Measurements from ENCODE around the gene SEMA3E.
A peak's percentile ranks its signal among the peaks of the same experiment; 100 is the strongest.
"Not testable (repeated sequence)": the region's sequence is repeated elsewhere in the genome, so short reads cannot be mapped to it uniquely, and the experiment has no call there.

Gene SEMA3E

DNA sequence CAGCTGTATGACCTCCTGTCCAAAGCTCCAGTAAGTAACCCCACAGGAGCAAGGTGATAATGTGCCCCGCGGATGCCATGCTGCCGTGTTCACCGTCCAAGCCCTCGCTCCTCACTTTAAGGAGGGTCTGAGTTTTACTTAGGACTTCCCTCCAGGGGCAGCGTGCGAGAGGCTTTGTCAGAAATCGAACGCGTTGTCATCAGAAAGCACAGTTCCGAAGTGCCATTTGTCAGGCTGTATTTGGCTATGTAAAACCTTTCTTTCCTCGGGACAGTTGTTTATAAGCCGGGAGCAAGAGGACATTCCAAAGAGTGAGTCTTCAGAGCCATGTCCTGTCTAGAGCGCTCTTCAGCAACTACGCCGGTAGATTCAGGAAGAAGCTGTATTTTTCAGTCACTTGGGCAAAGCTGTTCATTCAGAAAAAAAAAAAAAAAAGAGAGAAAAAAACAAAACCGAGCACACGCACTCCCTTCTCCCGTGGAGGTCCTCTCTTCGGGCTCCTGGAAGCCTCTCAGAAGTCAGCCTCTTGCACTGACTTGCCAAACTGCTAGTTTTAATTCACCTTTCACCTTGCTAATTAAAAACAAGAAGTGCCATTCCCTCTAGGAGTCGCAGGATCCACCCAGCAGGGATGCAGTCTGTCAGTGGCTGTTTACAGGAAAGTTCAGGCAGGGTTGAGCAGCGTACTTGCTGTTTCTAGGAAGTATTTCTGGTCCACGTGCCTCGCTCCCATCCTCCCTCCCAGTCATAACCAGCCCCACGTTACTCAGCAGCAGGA, at the start of gene SEMA3E:
TSS of gene SEMA3E (minus strand) at position 676 of the 778 bp plus-strand sequence.
- DNase-seq (ENCODE audit: low spot score): peak; percentile 54

GRCh38 chr7:83697804-83698530, 49.0 kb upstream of the SEMA3E start:
- no peak for DNase-seq (ENCODE audit: low spot score)

- DNase-seq (ENCODE audit: low spot score): no peak
Measured at GRCh38 chr7:83696101-83696500, 47.2 kb upstream of the SEMA3E start.

DNA sequence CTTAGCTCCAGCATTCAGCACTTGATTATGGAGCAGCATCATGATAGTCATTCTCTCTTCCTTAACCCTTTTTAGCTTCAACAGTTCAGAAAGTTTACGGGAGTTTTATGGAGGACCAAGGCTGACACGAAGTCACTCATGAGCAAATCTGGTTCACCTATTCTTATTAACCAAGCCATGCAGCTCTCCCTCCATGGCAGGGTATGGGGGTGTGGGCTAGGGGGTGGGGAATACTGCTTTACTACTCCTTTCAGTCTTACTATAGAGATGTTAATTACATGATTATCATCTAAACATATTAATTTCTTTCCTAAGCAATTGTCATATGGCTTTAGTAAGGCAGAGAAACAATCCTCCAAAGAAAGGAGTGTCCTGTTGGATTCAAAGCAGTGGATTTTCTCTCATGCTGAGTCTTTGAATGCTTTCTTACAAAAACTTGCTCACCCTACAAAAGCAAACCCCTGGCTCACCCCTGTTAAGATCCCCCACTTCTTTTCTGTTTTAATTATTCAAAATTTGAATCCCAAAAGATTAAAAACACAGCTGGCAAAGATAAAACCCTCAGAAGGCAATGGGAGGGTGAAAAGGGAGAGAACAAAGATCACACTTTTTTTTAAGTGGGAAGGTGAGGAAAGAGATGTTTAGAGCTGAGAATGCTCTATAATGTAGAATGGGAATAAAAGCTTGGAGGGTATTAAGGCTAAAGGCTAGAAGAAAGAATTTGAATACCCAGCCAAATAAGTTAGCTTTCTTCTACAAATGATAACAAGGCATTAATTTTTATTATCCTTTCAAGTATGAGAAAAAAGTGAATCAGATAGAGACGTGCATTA, 46.4 kb upstream of the SEMA3E start:
- DNase-seq (ENCODE audit: low spot score): no peak

- no peak for DNase-seq (ENCODE audit: low spot score)
Measured at GRCh38 chr7:83693256-83693655, 44.3 kb upstream of the SEMA3E start.

- DNase-seq (ENCODE audit: low spot score): no peak
Measured at GRCh38 chr7:83691095-83691494, 42.2 kb upstream of the SEMA3E start.

- no peak for DNase-seq (ENCODE audit: low spot score)
Measured at GRCh38 chr7:83689855-83690254, 40.9 kb upstream of the SEMA3E start.

DNA sequence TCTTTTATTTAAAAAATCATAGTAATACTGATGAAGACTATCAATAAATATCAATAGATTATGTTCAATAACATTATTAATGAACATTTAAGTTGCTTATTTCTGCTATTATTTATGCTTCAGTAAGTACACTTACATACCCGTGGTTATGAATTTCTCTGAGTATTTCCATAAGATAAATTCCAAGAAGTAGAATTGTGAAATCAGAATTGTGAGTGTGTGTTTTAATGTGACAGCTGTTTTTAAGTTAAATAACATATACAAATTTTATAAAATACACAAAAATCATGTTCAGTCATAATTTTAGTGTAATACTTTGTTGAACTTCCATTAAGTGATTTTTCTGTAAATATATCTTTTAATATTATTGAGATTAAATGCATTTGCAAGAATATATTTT, 37.5 kb upstream of the SEMA3E start:
- no peak for DNase-seq (ENCODE audit: low spot score)

DNA sequence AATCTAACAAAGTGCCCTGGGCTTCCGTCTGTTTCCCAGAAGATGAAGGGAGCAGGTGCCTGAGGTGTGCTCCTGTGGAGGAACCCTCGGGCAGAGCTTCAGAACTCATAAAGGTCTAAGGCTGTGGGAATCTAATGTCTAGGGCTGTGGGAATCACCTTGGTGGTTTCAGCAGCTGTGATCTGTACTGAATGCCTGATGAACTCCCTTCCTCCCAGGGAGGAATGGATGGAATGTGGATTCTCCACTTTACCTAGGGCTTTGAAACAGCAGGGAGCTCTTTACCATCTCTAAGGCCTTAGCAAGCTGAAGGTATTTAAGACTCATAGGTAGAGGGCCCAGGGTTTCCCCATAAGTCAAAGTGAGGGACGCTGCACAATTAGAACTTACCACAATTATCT, 36.0 kb upstream of the SEMA3E start:
- no peak for DNase-seq (ENCODE audit: low spot score)

DNA sequence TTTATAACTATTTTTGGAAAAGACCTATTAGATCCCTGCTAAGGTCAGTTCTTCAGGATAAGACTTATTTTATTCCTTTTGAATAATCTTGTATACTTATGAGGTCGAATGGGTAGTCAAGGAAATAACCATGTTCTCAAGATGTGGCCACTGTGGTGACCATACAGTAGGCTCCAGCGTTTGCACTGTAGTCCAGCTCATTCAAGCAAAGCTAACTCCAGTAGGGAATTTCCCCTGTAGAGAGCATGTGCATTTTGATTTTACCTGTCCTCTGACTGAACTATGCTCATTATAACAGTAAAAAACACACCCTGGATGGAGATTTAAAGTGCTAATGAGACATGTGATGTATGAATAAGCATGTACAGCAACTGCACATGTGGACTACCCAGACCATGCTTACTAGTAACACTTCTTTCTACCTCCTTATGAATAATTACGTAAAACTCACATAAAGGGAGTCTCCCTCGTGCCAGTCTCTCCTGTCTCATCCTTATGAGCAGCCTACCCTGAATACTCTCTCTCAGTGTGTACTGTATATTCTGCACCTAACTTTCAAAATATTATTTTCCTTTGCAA, 32.4 kb upstream of the SEMA3E start:
- DNase-seq (ENCODE audit: low spot score): no peak

GRCh38 chr7:83677180-83677866, 28.4 kb upstream of the SEMA3E start:
- DNase-seq (ENCODE audit: low spot score): peak; percentile 72

DNA sequence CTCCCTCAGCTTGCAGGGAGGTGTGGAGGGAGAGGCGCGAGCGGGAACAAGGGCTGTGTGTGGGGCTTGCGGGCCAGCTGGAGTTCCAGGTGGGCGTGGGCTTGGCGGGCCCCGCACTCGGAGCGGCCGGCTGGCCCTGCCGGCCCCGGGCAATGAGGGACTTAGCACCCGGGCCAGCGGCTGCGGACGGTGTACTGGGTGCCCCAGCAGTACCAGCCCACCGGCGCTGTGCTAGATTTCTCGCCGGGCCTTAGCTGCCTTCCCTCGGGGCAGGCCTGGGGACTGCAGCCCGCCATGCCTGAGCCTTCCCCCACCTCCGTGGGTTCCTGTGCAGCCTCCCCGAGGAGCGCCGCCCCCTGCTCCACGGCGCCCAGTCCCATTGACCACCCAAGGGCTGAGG, 24.4 kb upstream of the SEMA3E start:
- DNase-seq (ENCODE audit: low spot score): not testable (repeated sequence)

- DNase-seq (ENCODE audit: low spot score): no peak
Measured at GRCh38 chr7:83672157-83672556, 23.2 kb upstream of the SEMA3E start.

GRCh38 chr7:83663131-83663530, 14.2 kb upstream of the SEMA3E start:
- no peak for DNase-seq (ENCODE audit: low spot score)

DNA sequence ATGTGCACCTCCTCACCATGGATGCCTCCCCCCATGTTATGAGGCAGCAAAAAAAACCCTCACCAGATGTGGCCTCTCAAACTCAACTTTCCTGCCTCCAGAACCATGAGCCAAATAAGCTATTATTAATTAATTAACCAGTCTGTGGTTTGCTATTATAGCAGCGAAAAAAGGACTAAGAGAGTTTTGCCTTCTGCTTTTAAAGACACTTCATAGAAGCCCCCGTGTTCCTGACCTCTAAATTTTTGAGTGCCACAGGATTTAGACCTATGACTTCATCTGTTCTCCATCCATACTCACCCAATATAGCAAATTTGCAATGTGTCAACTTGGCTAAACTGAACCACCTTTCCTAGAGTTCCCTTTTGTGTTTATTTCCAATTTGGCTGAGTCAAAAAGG, 9.2 kb upstream of the SEMA3E start:
- no peak for DNase-seq (ENCODE audit: low spot score)

GRCh38 chr7:83655951-83656556, 7.1 kb upstream of the SEMA3E start:
- peak; percentile 51 for DNase-seq (ENCODE audit: low spot score)

- DNase-seq (ENCODE audit: low spot score): no peak
Measured at GRCh38 chr7:83652481-83652880, 3.5 kb upstream of the SEMA3E start.

GRCh38 chr7:83649701-83650100, 762 bp upstream of the SEMA3E start:
- DNase-seq (ENCODE audit: low spot score): no peak

DNA sequence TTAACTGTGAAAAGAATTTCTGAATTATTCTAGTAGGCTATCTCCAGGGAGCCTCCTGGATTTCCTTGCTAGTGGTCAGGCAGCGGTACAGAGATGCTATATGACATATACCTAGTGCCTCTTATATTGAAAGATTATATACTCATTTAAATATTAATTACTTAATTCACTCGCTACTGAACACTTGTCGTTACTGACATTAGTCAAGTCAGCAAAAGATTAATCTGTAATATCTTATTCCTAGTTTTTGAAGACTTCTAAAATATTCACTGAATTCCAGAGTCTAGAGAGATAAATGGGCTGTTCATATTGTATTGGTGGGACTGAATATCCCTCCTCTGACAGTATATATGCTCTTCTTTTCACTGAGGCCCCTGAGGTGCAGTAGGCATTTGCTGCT, 2.9 kb downstream of the SEMA3E start:
- no peak for DNase-seq (ENCODE audit: low spot score)

GRCh38 chr7:83643739-83644138, 5.2 kb downstream of the SEMA3E start:
- no peak for DNase-seq (ENCODE audit: low spot score)

DNA sequence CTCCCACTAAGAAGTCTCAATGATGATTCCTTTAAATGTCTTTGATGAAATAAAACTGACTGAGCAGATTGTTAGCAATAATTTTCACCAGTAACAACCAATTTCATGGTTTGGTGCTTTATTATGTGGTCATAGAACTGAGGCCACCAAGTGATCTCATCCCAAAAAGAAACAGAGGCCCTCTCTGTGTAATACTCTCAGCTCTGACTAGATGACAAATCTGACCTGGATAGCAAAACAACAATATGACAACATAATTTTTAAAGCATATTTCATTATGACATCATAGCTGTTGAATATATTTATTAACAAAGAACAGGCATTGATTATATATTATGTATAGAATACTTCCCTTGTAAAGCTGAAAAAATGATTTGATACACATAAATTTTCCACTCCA, 5.9 kb downstream of the SEMA3E start:
- no peak for DNase-seq (ENCODE audit: low spot score)
